Ishikawa (cell line): Measurements from ENCODE around the gene REPS2.

Experiments used
- CEBPB ChIP-seq: IDR thresholded peaks from 2 replicates; pipeline ENCODE4 v1.6.1; 2012
- NFIC ChIP-seq: IDR thresholded peaks from 2 replicates; pipeline ENCODE4 v1.6.1; 2012
- YY1 ChIP-seq: IDR thresholded peaks from 2 replicates; pipeline ENCODE4 v1.6.1; 2012; ENCODE audit warnings: low read depth
- TF ChIP-seq, protein P1 (sequence below): IDR thresholded peaks from 2 replicates; pipeline ENCODE4 v1.6.1; 2012; ENCODE audit warnings: low read depth, mild to moderate bottlenecking

DNA sequence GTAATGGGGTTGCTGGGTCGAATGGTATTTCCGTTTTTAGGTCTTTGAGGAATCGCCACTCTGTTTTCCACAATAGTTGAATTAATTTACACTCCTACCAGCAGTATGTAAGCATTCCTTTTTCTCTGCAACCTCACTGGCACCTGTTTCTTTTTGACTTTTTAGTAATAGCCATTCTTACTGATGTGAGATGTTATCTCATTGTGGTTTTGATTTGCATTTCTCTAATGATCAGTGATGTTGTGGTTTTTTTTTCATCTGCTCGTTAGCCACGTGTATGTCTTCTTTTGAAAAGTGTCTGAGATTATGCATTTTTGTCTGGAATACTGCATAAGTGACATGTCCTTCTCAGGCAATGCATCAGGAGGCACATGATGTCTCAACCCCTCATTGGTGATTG, 28.8 kb downstream of the REPS2 start:
- TF ChIP-seq, protein P1, sequence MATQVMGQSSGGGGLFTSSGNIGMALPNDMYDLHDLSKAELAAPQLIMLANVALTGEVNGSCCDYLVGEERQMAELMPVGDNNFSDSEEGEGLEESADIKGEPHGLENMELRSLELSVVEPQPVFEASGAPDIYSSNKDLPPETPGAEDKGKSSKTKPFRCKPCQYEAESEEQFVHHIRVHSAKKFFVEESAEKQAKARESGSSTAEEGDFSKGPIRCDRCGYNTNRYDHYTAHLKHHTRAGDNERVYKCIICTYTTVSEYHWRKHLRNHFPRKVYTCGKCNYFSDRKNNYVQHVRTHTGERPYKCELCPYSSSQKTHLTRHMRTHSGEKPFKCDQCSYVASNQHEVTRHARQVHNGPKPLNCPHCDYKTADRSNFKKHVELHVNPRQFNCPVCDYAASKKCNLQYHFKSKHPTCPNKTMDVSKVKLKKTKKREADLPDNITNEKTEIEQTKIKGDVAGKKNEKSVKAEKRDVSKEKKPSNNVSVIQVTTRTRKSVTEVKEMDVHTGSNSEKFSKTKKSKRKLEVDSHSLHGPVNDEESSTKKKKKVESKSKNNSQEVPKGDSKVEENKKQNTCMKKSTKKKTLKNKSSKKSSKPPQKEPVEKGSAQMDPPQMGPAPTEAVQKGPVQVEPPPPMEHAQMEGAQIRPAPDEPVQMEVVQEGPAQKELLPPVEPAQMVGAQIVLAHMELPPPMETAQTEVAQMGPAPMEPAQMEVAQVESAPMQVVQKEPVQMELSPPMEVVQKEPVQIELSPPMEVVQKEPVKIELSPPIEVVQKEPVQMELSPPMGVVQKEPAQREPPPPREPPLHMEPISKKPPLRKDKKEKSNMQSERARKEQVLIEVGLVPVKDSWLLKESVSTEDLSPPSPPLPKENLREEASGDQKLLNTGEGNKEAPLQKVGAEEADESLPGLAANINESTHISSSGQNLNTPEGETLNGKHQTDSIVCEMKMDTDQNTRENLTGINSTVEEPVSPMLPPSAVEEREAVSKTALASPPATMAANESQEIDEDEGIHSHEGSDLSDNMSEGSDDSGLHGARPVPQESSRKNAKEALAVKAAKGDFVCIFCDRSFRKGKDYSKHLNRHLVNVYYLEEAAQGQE, result no peak
- TF ChIP-seq CEBPB (no peak), YY1 (no peak), NFIC (no peak)
